ENCODE results near the gene STIM2.
"Not testable (repeated sequence)": the region's sequence is repeated elsewhere in the genome, so short reads cannot be mapped to it uniquely, and the experiment has no call there.

The STIM2 gene

GRCh38 chr4:26953366-26953765 lies 92.7 kb downstream of the STIM2 start:
- DNase-seq (ENCODE audit: low spot score): no peak

- no peak for DNase-seq (ENCODE audit: low spot score)
Observed at GRCh38 chr4:26953770-26954423, 93.3 kb downstream of the STIM2 start.

GRCh38 chr4:26955241-26955640 lies 94.6 kb downstream of the STIM2 start:
- no peak for DNase-seq (ENCODE audit: low spot score)

- DNase-seq (ENCODE audit: low spot score): no peak
Observed at GRCh38 chr4:26958925-26959653, 98.4 kb downstream of the STIM2 start.

GRCh38 chr4:26959654-26960047 lies 99.0 kb downstream of the STIM2 start:
- no peak for DNase-seq (ENCODE audit: low spot score)

GRCh38 chr4:26962720-26963119 lies 102.1 kb downstream of the STIM2 start:
- no peak for DNase-seq (ENCODE audit: low spot score)

GRCh38 chr4:26964512-26964911 lies 103.9 kb downstream of the STIM2 start:
- no peak for DNase-seq (ENCODE audit: low spot score)

- DNase-seq (ENCODE audit: low spot score): no peak
Observed at GRCh38 chr4:26964994-26965393, 104.4 kb downstream of the STIM2 start.

- not testable (repeated sequence) for DNase-seq (ENCODE audit: low spot score)
Observed at GRCh38 chr4:26975464-26976181, 115.0 kb downstream of the STIM2 start.

GRCh38 chr4:26978387-26979053 lies 117.9 kb downstream of the STIM2 start:
- DNase-seq (ENCODE audit: low spot score): no peak

GRCh38 chr4:26984896-26985295 lies 124.3 kb downstream of the STIM2 start:
- DNase-seq (ENCODE audit: low spot score): no peak

- no peak for DNase-seq (ENCODE audit: low spot score)
Observed at GRCh38 chr4:26985873-26986272, 125.2 kb downstream of the STIM2 start.

- DNase-seq (ENCODE audit: low spot score): no peak
Observed at GRCh38 chr4:26987191-26987590, 126.5 kb downstream of the STIM2 start.

GRCh38 chr4:26991057-26991456 lies 130.4 kb downstream of the STIM2 start:
- DNase-seq (ENCODE audit: low spot score): no peak

GRCh38 chr4:26992657-26993361 lies 132.2 kb downstream of the STIM2 start:
- no peak for DNase-seq (ENCODE audit: low spot score)

GRCh38 chr4:26993539-26993938 lies 132.9 kb downstream of the STIM2 start:
- DNase-seq (ENCODE audit: low spot score): no peak

- DNase-seq (ENCODE audit: low spot score): no peak
Observed at GRCh38 chr4:26993967-26994366, 133.3 kb downstream of the STIM2 start.

GRCh38 chr4:26995316-26995715 lies 134.7 kb downstream of the STIM2 start:
- DNase-seq (ENCODE audit: low spot score): no peak

GRCh38 chr4:26996745-26997144 lies 136.1 kb downstream of the STIM2 start:
- DNase-seq (ENCODE audit: low spot score): no peak

- no peak for DNase-seq (ENCODE audit: low spot score)
Observed at GRCh38 chr4:26999689-27000088, 139.0 kb downstream of the STIM2 start.

GRCh38 chr4:27000122-27000521 lies 139.5 kb downstream of the STIM2 start:
- no peak for DNase-seq (ENCODE audit: low spot score)

- DNase-seq (ENCODE audit: low spot score): no peak
Observed at GRCh38 chr4:27000820-27001219, 140.2 kb downstream of the STIM2 start.

Data from HuH-7.5 (cell line).